HG02970 (cell line): ENCODE data around the gene CUEDC2.

Source experiments
- ATAC-seq: cut with Tn5 transposase; IDR thresholded peaks from one replicate; pipeline ENCODE4 v1.9.1; 2021; ENCODE audit warnings: mild to moderate bottlenecking, moderate library complexity, moderate number of reproducible peaks; ENCODE audit not compliant: unreplicated experiment, low FRiP score

The CUEDC2 gene

GRCh38 chr10:102375867-102376266 is 56.5 kb downstream of the CUEDC2 start:
- no peak for ATAC-seq

- no peak for ATAC-seq
These were observed 57.1 kb downstream of the CUEDC2 start for GRCh38 chr10:102375250-102375649.
